PFSK-1 (cell line): ENCODE measurements around the gene NID1.

Experiments
- FOXP2 ChIP-seq: optimal IDR thresholded peaks from 2 replicates; pipeline ENCODE3; 2011; ENCODE audit warnings: borderline replicate concordance, control low read depth, inconsistent platforms; ENCODE audit not compliant: insufficient read depth; ENCODE audit errors: extremely low read length, extremely low read depth
- POLR2AphosphoS5 ChIP-seq: IDR thresholded peaks from 2 replicates; pipeline ENCODE4 v1.6.1; 2012; ENCODE audit warnings: low read depth, mild to moderate bottlenecking, control low read depth, low read length, moderate library complexity
- SIN3A ChIP-seq: IDR thresholded peaks from 2 replicates; pipeline ENCODE4 v1.6.1; 2012; ENCODE audit warnings: mild to moderate bottlenecking, low read length, moderate library complexity, borderline replicate concordance; ENCODE audit not compliant: insufficient read depth
- TAF1 ChIP-seq: IDR thresholded peaks from 2 replicates; pipeline ENCODE4 v1.6.1; 2012; ENCODE audit warnings: low read length, control low read depth, borderline replicate concordance; ENCODE audit not compliant: insufficient read depth
- TF ChIP-seq, protein P1 (sequence below), 2 experiments: IDR thresholded peaks; 2 replicates each; pipeline versions ENCODE4 v1.6.1 to v1.8.0; 2011 to 2012; ENCODE audit warnings: low read depth in 2 of 2, low read length in 2 of 2, control low read depth in 1 of 2, inconsistent platforms in 1 of 2, mild to moderate bottlenecking in 1 of 2, moderate library complexity in 1 of 2; ENCODE audit not compliant: insufficient read depth in 1 of 2

The NID1 gene

DNA sequence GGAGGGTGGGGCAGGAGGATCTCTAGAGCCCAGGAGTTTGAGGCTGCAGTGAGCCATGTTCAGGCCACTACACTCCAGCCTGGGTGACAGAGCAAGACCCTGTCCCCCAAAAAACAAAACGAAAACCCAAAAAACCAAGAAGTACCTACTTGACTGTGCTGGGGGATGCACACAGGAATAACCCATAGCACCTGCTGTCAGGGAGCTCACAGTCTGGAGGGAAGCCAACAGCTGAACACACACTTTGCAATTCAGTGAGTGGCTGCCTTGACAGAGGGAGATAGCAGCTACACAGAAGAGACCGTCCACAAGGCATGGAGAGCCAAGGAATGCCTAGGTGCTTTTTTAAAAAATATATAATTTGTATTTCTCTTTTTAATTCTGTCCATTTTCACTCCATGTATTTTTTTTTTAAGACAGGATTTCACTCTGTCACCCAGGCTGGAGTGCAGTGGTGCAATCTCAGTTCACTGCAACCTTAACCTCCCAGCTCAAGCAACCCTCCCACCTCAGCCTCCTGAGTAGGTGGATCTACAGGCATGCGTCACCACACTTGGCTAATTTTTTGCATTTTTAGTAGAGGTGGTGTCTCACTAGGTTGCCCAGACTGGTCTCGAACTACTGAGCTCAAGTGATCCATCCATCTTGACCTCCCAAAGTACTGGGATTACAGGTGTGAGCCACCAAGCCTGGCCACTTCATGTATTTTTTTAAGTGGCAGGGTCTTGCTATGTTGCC is 68.7 kb downstream of the NID1 start:
- TF ChIP-seq, protein P1, sequence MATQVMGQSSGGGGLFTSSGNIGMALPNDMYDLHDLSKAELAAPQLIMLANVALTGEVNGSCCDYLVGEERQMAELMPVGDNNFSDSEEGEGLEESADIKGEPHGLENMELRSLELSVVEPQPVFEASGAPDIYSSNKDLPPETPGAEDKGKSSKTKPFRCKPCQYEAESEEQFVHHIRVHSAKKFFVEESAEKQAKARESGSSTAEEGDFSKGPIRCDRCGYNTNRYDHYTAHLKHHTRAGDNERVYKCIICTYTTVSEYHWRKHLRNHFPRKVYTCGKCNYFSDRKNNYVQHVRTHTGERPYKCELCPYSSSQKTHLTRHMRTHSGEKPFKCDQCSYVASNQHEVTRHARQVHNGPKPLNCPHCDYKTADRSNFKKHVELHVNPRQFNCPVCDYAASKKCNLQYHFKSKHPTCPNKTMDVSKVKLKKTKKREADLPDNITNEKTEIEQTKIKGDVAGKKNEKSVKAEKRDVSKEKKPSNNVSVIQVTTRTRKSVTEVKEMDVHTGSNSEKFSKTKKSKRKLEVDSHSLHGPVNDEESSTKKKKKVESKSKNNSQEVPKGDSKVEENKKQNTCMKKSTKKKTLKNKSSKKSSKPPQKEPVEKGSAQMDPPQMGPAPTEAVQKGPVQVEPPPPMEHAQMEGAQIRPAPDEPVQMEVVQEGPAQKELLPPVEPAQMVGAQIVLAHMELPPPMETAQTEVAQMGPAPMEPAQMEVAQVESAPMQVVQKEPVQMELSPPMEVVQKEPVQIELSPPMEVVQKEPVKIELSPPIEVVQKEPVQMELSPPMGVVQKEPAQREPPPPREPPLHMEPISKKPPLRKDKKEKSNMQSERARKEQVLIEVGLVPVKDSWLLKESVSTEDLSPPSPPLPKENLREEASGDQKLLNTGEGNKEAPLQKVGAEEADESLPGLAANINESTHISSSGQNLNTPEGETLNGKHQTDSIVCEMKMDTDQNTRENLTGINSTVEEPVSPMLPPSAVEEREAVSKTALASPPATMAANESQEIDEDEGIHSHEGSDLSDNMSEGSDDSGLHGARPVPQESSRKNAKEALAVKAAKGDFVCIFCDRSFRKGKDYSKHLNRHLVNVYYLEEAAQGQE (IDR thresholded peaks at IDR 0.05; ENCODE audit: insufficient read depth in 1 of 2, low read depth in 2 of 2, low read length in 2 of 2) = no peak
- no peak for TF ChIP-seq SIN3A
- no peak for TF ChIP-seq FOXP2
- no peak for TF ChIP-seq POLR2AphosphoS5
- no peak for TF ChIP-seq TAF1

- TF ChIP-seq, protein P1 (IDR thresholded peaks at IDR 0.05; ENCODE audit: insufficient read depth in 1 of 2, low read depth in 2 of 2, low read length in 2 of 2) = no peak
- TF ChIP-seq FOXP2 (no peak), SIN3A (no peak), TAF1 (no peak), POLR2AphosphoS5 (no peak)
Measured at GRCh38 chr1:235995511-235995910, 69.4 kb downstream of the NID1 start.

DNA sequence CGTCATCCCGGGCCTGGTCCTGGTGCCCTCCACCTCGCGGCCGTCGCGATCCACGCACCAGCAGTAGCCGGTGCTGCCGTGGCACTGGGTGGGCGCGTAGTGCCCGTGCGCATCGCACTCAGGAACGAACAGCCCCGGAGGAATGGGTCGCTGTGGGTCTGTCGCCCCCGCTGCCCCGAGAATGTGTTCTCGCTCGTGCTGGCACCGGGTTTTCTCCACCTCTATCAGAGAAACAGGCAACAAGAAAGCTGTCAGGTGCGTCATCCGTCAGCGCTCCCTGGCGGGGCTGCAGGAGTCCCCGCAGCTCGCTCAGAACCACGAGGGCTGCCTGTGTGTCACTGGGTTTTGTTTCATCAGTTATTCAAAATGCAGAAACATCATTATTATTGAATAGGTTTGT is 71.2 kb downstream of the NID1 start:
- TF ChIP-seq TAF1 = no peak
- TF ChIP-seq POLR2AphosphoS5 = no peak
- TF ChIP-seq SIN3A = no peak
- TF ChIP-seq FOXP2 = no peak
- TF ChIP-seq, protein P1 (IDR thresholded peaks at IDR 0.05; ENCODE audit: insufficient read depth in 1 of 2, low read depth in 2 of 2, low read length in 2 of 2) = no peak

DNA sequence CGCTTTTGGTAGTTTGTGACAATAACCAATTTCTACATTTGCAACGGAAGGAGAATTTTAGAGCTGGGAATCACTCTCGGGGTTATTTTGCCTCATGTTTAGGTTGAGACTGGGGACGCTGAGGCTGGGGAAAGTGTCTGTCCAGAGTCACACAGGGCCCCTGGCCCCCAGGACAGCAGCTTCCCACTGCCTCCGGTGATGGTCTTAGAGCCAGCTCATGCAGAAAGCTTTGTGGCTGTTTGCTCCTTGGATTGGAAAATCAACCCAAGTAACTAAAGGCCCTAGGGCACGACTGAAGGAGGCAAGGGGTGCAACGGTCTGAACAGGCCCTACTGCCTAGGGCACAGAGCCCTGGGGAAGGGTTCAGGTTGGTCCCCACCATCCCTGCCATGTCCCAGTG is 72.0 kb downstream of the NID1 start:
- TF ChIP-seq TAF1 (no peak), FOXP2 (no peak), SIN3A (no peak), POLR2AphosphoS5 (no peak)
- TF ChIP-seq, protein P1 (IDR thresholded peaks at IDR 0.05; ENCODE audit: insufficient read depth in 1 of 2, low read depth in 2 of 2, low read length in 2 of 2) = no peak

DNA sequence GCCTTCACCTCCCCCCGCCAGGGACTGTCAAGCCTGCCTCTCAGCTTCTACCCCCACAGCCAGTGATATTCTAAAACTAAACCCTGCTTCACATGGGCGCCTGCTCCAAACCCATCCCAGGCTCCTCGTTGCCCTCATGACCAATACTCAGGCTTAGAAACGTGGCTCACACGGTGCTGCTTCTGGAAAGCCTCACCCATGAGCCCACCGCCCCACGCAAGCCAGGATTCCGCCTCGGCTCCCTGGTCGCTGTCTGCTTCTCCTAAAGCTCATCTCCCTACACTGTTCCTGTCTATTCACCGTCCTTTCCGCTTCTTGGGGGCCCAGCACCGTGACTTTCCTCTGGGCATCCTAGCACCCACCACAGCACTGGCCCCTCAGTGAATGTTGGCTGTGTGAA is 72.5 kb downstream of the NID1 start:
- TF ChIP-seq FOXP2 (no peak), POLR2AphosphoS5 (no peak), SIN3A (no peak), TAF1 (no peak)
- TF ChIP-seq, protein P1 (IDR thresholded peaks at IDR 0.05; ENCODE audit: insufficient read depth in 1 of 2, low read depth in 2 of 2, low read length in 2 of 2) = no peak
